ENCODE results near the gene DCUN1D1. TPM values are rescaled to one million over a fixed set of nuclear protein-coding genes. Genes with fewer than 3 reads are reported as not detected.

The DCUN1D1 gene
- total and polyA plus RNA-seq, 2 of the 8 experiments (the other 6 are each of a cell fraction or from before 2014, with no cell fraction given): 6.8 to 70.3 TPM

GRCh38 chr3:183013074-183013473 lies 32.7 kb upstream of the DCUN1D1 start (continued):
- TF ChIP-seq CTCF (IDR thresholded peaks at IDR 0.05; ENCODE audit: control extremely low read depth in 1 of 3, insufficient read depth in 1 of 3, low read depth in 1 of 3, low read length in 3 of 3) (no peak), GABPA (IDR thresholded peaks at IDR 0.05; ENCODE audit: borderline replicate concordance, insufficient read depth, low read length) (no peak), RAD21 (IDR thresholded peaks at IDR 0.05 in 1 of 2, conservative IDR thresholded peaks at IDR 0.05 in 1 of 2; ENCODE audit: low read depth in 2 of 2, low read length in 2 of 2) (no peak), CREB1 (IDR thresholded peaks at IDR 0.05) (no peak), ATF2 (IDR thresholded peaks at IDR 0.05; ENCODE audit: low read length) (no peak), ATF3 (IDR thresholded peaks at IDR 0.05; ENCODE audit: insufficient read depth, low read depth, low read length) (no peak), MAX (IDR thresholded peaks at IDR 0.05) (no peak)
